MCF 10A (cell line): ENCODE results near the gene CD1B. TPM values are rescaled to one million over a fixed set of nuclear protein-coding genes. Genes with fewer than 3 reads are reported as not detected.

Experiments
- BruUV-seq: library from RNA; stranded (reverse); fragments of 400-500 nt; replicated peaks from 2 replicates; lab custom pipeline; 2021; lab: Mats Ljungman, UMichigan
- CTCF ChIA-PET: fragments of 300-600 bp; sonication (Branson Sonifier 250); formaldehyde crosslinking; extraction: SDS; loops from one replicate; lab custom pipeline; 2021; ENCODE audit warnings: antibody characterized with exemption, inconsistent platforms; lab: Yijun Ruan, JAX
- POLR2A ChIA-PET: fragments of 300-600, 350-650 bp; sonication (Branson Sonifier 250); formaldehyde crosslinking; extraction: SDS; loops from one replicate; lab custom pipeline; 2020; ENCODE audit warnings: antibody characterized with exemption, inconsistent platforms; lab: Yijun Ruan, JAX
- DNase-seq: peaks from one replicate; pipeline ENCODE4 v3.0.0-alpha.2; 2018; ENCODE audit not compliant: unreplicated experiment
- H3K27ac Mint-ChIP-seq: one replicate; pipeline ENCODE4 v1.8.0; 2022; ENCODE audit warnings: mild to moderate bottlenecking, low read depth, mixed read lengths; ENCODE audit not compliant: unreplicated experiment
- H3K27me3 Mint-ChIP-seq: one replicate; pipeline ENCODE4 v1.8.0; 2022; ENCODE audit warnings: mixed read lengths; ENCODE audit not compliant: insufficient read depth, unreplicated experiment
- H3K36me3 Mint-ChIP-seq: one replicate; pipeline ENCODE4 v1.8.0; 2022; ENCODE audit warnings: mild to moderate bottlenecking, moderate library complexity, mixed read lengths; ENCODE audit not compliant: insufficient read depth, unreplicated experiment
- H3K4me1 Mint-ChIP-seq: one replicate; pipeline ENCODE4 v1.8.0; 2022; ENCODE audit warnings: mixed read lengths; ENCODE audit not compliant: insufficient read depth, unreplicated experiment
- H3K4me3 Mint-ChIP-seq: one replicate; pipeline ENCODE4 v1.8.0; 2022; ENCODE audit warnings: mild to moderate bottlenecking, moderate library complexity, mixed read lengths; ENCODE audit not compliant: unreplicated experiment
- H3K9me3 Mint-ChIP-seq: one replicate; pipeline ENCODE4 v1.8.0; 2022; ENCODE audit warnings: mixed read lengths; ENCODE audit not compliant: unreplicated experiment
- intact Hi-C: fragments of 100-400 bp; cut with micrococcal nuclease; formaldehyde crosslinking; loops from 2 replicates; pipeline ENCODE4 v1.14.1; 2022
- total RNA-seq: library from RNA; stranded (reverse); gene quantifications from 2 replicates; pipeline ENCODE4 v1.2.3, GENCODE V29; 2022
- TF ChIP-seq, protein P1 (sequence below): fragments of 200-600 bp; IDR thresholded peaks from one replicate; pipeline ENCODE4 v1.8.0; 2022; ENCODE audit warnings: antibody characterized with exemption, mild to moderate bottlenecking; ENCODE audit not compliant: unreplicated experiment

CD1B gene
- total RNA-seq, 1 experiment from 2014 or later = not detected

DNA sequence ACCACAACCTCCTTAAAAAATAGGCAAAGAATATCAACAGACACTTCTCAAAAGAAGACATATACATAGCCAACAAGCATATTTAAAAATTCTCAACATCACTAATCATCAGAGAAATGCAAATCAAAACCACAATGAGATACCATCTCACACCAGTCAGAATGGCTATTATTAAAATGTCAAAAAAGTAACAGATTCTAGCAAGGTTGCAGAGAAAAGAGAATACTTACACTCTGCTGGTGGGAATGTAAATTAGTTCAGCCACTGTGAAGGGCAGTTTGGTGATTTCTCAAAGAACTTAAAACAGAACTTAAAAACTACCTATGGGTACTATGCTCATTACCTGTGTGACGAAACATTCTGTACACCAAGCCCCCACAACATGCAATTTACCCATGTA, 20.7 kb downstream of the CD1B start:
- CTCF ChIA-PET = no interaction called here
- no TSS peak for BruUV-seq
- H3K9me3 Mint-ChIP-seq = peaks cover 19% of the 10 kb centered on the region
- H3K4me3 Mint-ChIP-seq = no peak overlapping the region
- intact Hi-C loops = no loop called here
- DNase-seq = no peak
- TF ChIP-seq, protein P1, sequence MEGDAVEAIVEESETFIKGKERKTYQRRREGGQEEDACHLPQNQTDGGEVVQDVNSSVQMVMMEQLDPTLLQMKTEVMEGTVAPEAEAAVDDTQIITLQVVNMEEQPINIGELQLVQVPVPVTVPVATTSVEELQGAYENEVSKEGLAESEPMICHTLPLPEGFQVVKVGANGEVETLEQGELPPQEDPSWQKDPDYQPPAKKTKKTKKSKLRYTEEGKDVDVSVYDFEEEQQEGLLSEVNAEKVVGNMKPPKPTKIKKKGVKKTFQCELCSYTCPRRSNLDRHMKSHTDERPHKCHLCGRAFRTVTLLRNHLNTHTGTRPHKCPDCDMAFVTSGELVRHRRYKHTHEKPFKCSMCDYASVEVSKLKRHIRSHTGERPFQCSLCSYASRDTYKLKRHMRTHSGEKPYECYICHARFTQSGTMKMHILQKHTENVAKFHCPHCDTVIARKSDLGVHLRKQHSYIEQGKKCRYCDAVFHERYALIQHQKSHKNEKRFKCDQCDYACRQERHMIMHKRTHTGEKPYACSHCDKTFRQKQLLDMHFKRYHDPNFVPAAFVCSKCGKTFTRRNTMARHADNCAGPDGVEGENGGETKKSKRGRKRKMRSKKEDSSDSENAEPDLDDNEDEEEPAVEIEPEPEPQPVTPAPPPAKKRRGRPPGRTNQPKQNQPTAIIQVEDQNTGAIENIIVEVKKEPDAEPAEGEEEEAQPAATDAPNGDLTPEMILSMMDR = no peak
- no peaks in the 10 kb centered on the region for H3K4me1 Mint-ChIP-seq
- POLR2A ChIA-PET = no interaction called here
- no peaks in the 10 kb centered on the region for H3K36me3 Mint-ChIP-seq
- H3K27me3 Mint-ChIP-seq = peaks cover 14% of the 10 kb centered on the region
- no peak overlapping the region for H3K27ac Mint-ChIP-seq

DNA sequence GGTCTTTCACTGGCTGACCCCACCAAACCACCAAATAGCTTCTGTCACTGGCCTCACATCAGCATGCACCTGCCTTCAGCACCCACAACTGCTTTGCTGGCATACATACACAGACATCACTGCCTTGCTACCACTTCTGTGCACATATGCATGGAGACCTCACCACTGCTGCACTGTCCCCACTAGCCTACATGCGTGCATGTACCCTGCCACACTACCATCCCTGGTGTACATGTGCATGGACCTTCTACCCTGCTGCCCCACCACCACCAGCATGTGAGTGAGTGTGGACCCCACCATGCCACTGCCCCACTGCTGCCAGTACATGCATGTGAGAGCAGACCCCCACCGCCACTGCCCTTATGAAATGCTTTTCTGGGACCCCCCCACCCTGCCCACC, 35.5 kb downstream of the CD1B start:
- H3K9me3 Mint-ChIP-seq = no peaks in the 10 kb centered on the region
- intact Hi-C loops = no loop called here
- CTCF ChIA-PET = interaction anchor here (0.6 kb wide), 1 partner anchor 369 kb away, joined by 3 read pairs; no protein-coding TSS in a partner anchor
- H3K4me3 Mint-ChIP-seq = no peak overlapping the region
- no peak for DNase-seq
- no TSS peak for BruUV-seq
- H3K27me3 Mint-ChIP-seq = peaks cover 24% of the 10 kb centered on the region
- H3K36me3 Mint-ChIP-seq = no peaks in the 10 kb centered on the region
- TF ChIP-seq, protein P1 = no peak
- no peaks in the 10 kb centered on the region for H3K4me1 Mint-ChIP-seq
- no peak overlapping the region for H3K27ac Mint-ChIP-seq
- POLR2A ChIA-PET = no interaction called here

DNA sequence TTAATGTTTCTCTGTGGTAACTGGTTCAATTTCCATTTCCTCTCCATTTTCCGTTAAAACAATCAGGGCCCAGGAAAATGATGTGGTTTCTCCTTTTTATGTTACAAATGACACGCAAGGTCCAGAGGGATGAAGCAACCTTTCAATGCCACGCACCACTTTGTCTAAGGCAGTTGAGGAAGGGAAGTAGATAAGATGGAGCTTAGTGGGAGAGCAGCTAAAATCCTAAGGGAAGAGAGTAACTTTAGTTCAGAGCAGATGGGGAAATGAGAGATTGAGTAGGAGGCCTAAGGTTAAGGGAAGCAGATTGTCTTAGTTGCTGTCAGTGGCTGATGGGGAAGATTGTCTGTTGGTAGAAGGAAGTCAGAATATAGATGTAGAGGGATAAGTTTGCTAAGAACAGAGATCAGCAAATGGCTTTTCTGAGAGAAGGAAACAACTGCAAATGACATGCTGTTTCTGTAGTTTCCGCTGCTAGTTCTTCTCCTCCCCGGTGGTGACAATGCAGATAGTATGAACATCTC, 40.9 kb downstream of the CD1B start:
- no TSS peak for BruUV-seq
- POLR2A ChIA-PET = no interaction called here
- H3K27ac Mint-ChIP-seq = no peak overlapping the region
- no peaks in the 10 kb centered on the region for H3K36me3 Mint-ChIP-seq
- no peaks in the 10 kb centered on the region for H3K4me1 Mint-ChIP-seq
- CTCF ChIA-PET = interaction anchor here (0.6 kb wide), 2 partner anchors 12 to 31 kb away, joined by 3 to 5 read pairs; no protein-coding TSS in a partner anchor
- TF ChIP-seq, protein P1 = no peak
- intact Hi-C loops = no loop called here
- H3K4me3 Mint-ChIP-seq = no peak overlapping the region
- H3K27me3 Mint-ChIP-seq = peaks cover 23% of the 10 kb centered on the region
- DNase-seq = no peak
- no peaks in the 10 kb centered on the region for H3K9me3 Mint-ChIP-seq

DNA sequence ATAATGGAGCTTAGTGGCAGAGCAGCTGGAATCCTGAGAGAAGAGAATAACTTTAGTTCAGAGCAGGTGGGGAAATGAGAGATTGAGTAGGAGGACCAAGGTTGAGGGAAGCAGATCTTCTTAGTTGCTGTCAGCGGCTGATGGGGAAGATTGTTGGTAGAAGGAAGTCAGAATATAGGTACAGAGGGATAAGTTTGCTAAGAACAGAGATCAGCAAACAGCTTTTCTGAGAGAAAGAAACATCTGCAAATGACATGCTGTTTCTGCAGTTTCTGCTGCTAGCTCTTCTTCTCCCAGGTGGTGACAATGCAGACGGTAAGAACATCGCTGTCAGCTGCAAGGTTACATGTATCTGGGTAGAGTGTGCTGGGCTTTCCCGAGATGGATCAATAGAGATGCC, 41.5 kb downstream of the CD1B start, which contains the start of gene CD1C:
CD1C (plus strand) TSS at position 113 of the 400 bp plus-strand sequence; CDS start at position 255, 142 bp downstream.
- no peak for DNase-seq
- no peaks in the 10 kb centered on the region for H3K36me3 Mint-ChIP-seq
- intact Hi-C loops = no loop called here
- TF ChIP-seq, protein P1 = no peak
- H3K4me3 Mint-ChIP-seq = no peak within 1 kb of the TSS
- H3K9me3 Mint-ChIP-seq = no peaks in the 10 kb centered on the region
- no peaks in the 10 kb centered on the region for H3K4me1 Mint-ChIP-seq
- POLR2A ChIA-PET = no interaction called here
- BruUV-seq = no TSS peak
- H3K27ac Mint-ChIP-seq = no peak within 1 kb of the TSS
- CTCF ChIA-PET = interaction anchor here (0.6 kb wide), 1 partner anchor 31 kb away, joined by 3 read pairs; no protein-coding TSS in a partner anchor
- H3K27me3 Mint-ChIP-seq = peaks cover 28% of the 10 kb centered on the region
